ENCODE measurements around the gene CA5B. TPM values are rescaled to one million over a fixed set of nuclear protein-coding genes. Genes with fewer than 3 reads are reported as not detected.

The CA5B gene
- total and polyA plus RNA-seq, 2 donors (not counting 1 experiment from before 2014, with no cell fraction given), result 17.2 to 25.1 TPM

GRCh38 chrX:15781961-15782699 lies 44.1 kb downstream of the CA5B start:
- Histone ChIP-seq H4K20me1 (ENCODE audit: control insufficient read depth, insufficient read depth, low read length, poor library complexity, severe bottlenecking) (no peaks in the 10 kb centered on the region), H3K4me1 (ENCODE audit: control insufficient read depth in 2 of 2, insufficient read depth in 2 of 2, low read length in 2 of 2) (peaks cover 12 to 19% of the 10 kb centered on the region in 2 donors), H3K79me2 (ENCODE audit: control insufficient read depth, insufficient read depth, low read length) (no peaks in the 10 kb centered on the region), H3K27ac (ENCODE audit: low read length in 2 of 2) (peak overlapping the region; percentile 76 to 83), H3K9ac (ENCODE audit: low read length) (peak overlapping the region; percentile 69), H3K36me3 (replicated peaks in 1 of 2; ENCODE audit: control extremely low read depth in 1 of 2, control insufficient read depth in 1 of 2, extremely low read depth in 1 of 2, insufficient read depth in 2 of 2, low read length in 1 of 2) (peaks cover 0 to 9% of the 10 kb centered on the region in 2 experiments), H2AFZ (ENCODE audit: insufficient read depth, low read depth, low read length, poor library complexity, severe bottlenecking) (peak overlapping the region; percentile 67), H3K27me3 (replicated peaks in 1 of 4; ENCODE audit: control extremely low read depth in 1 of 4, control insufficient read depth in 3 of 4, insufficient read depth in 4 of 4, low read length in 3 of 4) (no peaks in the 10 kb centered on the region), H3K9me3 (ENCODE audit: control extremely low read depth in 1 of 3, control insufficient read depth in 2 of 3, insufficient read depth in 1 of 3, low read length in 2 of 3) (no peaks in the 10 kb centered on the region), H3K4me3 (ENCODE audit: control extremely low read depth in 1 of 5, extremely low read depth in 1 of 5, insufficient read depth in 1 of 5, low read depth in 2 of 5, low read length in 4 of 5) (peak overlapping the region in 4 of 5 experiments; percentile 28 to 65 (median 56)), H3K4me2 (replicated peaks; ENCODE audit: low read depth, low read length, poor library complexity, severe bottlenecking) (peak overlapping the region; percentile 69)
- ATAC-seq (ENCODE audit: low read depth), result peak; percentile 70
- ChIA-PET CTCF (interaction anchor here (0.6 to 1.9 kb wide), 5 partner anchors 9 to 431 kb away, joined by 3 to 7 read pairs (median 4); no protein-coding TSS in a partner anchor), POLR2A (interaction anchor here (1.2 to 1.4 kb wide), 2 partner anchors 44 to 73 kb away, joined by 3 to 4 read pairs; partner anchors contain the start of genes AP1S2 and CA5B)
- TF ChIP-seq CTCF (IDR thresholded peaks at IDR 0.05), result no peak
- no peak for TF ChIP-seq EZH2 (IDR thresholded peaks at IDR 0.05; ENCODE audit: borderline replicate concordance, insufficient read depth, low read depth, low read length, poor library complexity, severe bottlenecking)
- no peaks in the 10 kb centered on the region for H3K9me3 Mint-ChIP-seq (ENCODE audit: insufficient read depth)
- H3K27ac Mint-ChIP-seq, result peak overlapping the region; percentile 98
- peak; percentile 52 for DNase-seq
- WGBS (ENCODE audit: insufficient coverage), result no CpG with 5 or more reads among the region's 13 CpGs
- H3K4me1 Mint-ChIP-seq, result peaks cover 13% of the 10 kb centered on the region
- H3K4me3 Mint-ChIP-seq, result peak overlapping the region; percentile 92
- no peaks in the 10 kb centered on the region for H3K27me3 Mint-ChIP-seq
- intact Hi-C loops (cut with micrococcal nuclease), result loop anchor here (1.0 to 10.0 kb wide), 3 partner anchors 8 to 447 kb away; partner anchors contain the start of genes AP1S2, PIGA and ZRSR2

GRCh38 chrX:15785176-15785750 lies 47.2 kb downstream of the CA5B start:
- no peak overlapping the region for H3K9ac ChIP-seq (ENCODE audit: low read length)
- H3K9me3 Mint-ChIP-seq (ENCODE audit: insufficient read depth), result no peaks in the 10 kb centered on the region

More at GRCh38 chrX:15785176-15785750, 47.2 kb downstream of the CA5B start:
- H3K4me2 ChIP-seq (replicated peaks; ENCODE audit: low read depth, low read length, poor library complexity, severe bottlenecking), result no peak overlapping the region
- Mint-ChIP-seq H3K4me1 (peaks cover 13% of the 10 kb centered on the region), H3K27ac (no peak overlapping the region), H3K4me3 (no peak overlapping the region), H3K27me3 (no peaks in the 10 kb centered on the region)
- H3K79me2 ChIP-seq (ENCODE audit: control insufficient read depth, insufficient read depth, low read length), result no peaks in the 10 kb centered on the region
- WGBS (ENCODE audit: insufficient coverage), result no CpG with 5 or more reads among the region's 3 CpGs
- H3K36me3 ChIP-seq (replicated peaks in 1 of 2; ENCODE audit: control extremely low read depth in 1 of 2, control insufficient read depth in 1 of 2, extremely low read depth in 1 of 2, insufficient read depth in 2 of 2, low read length in 1 of 2), result no peaks in the 10 kb centered on the region
- DNase-seq, result no peak
- H4K20me1 ChIP-seq (ENCODE audit: control insufficient read depth, insufficient read depth, low read length, poor library complexity, severe bottlenecking), result no peaks in the 10 kb centered on the region
- ATAC-seq (ENCODE audit: low read depth), result no peak
- ChIA-PET CTCF (no interaction called here), POLR2A (no interaction called here)
- no peak overlapping the region for H2AFZ ChIP-seq (ENCODE audit: insufficient read depth, low read depth, low read length, poor library complexity, severe bottlenecking)
- H3K9me3 ChIP-seq (ENCODE audit: control extremely low read depth in 1 of 3, control insufficient read depth in 2 of 3, insufficient read depth in 1 of 3, low read length in 2 of 3), result no peaks in the 10 kb centered on the region
- H3K4me3 ChIP-seq (ENCODE audit: control extremely low read depth in 1 of 5, extremely low read depth in 1 of 5, insufficient read depth in 1 of 5, low read depth in 2 of 5, low read length in 4 of 5), result no peak overlapping the region
- H3K27ac ChIP-seq (ENCODE audit: low read length in 2 of 2), result no peak overlapping the region
- intact Hi-C loops (cut with micrococcal nuclease), result loop anchor here (10.0 kb wide), 1 partner anchor 450 kb away; the partner anchor contains the start of gene PIGA
- no peak for TF ChIP-seq CTCF (IDR thresholded peaks at IDR 0.05)
- TF ChIP-seq EZH2 (IDR thresholded peaks at IDR 0.05; ENCODE audit: borderline replicate concordance, insufficient read depth, low read depth, low read length, poor library complexity, severe bottlenecking), result no peak
- H3K27me3 ChIP-seq (replicated peaks in 1 of 4; ENCODE audit: control extremely low read depth in 1 of 4, control insufficient read depth in 3 of 4, insufficient read depth in 4 of 4, low read length in 3 of 4), result no peaks in the 10 kb centered on the region
- peaks cover 16 to 26% of the 10 kb centered on the region in 2 donors for H3K4me1 ChIP-seq (ENCODE audit: control insufficient read depth in 2 of 2, insufficient read depth in 2 of 2, low read length in 2 of 2)
